ENCODE measurements around the gene SYT7.

Gene SYT7

GRCh38 chr11:61609980-61610366 lies 29.1 kb upstream of the SYT7 start:
- DNase-seq (ENCODE audit: insufficient read length, low spot score) = no peak
- TF ChIP-seq POLR2A (IDR thresholded peaks at IDR 0.05; ENCODE audit: low read depth, low read length) (no peak), SPI1 (IDR thresholded peaks at IDR 0.05; ENCODE audit: low read depth, low read length) (no peak), PAX5 (IDR thresholded peaks at IDR 0.05; ENCODE audit: insufficient read depth, low read length, severe bottlenecking) (no peak), TAF1 (IDR thresholded peaks at IDR 0.05; ENCODE audit: low read depth, low read length) (no peak), POLR2AphosphoS5 (IDR thresholded peaks at IDR 0.05; ENCODE audit: low read depth, low read length) (no peak), POU2F2 (IDR thresholded peaks at IDR 0.05; ENCODE audit: low read depth, low read length) (no peak)
- FAIRE-seq = no peak

GRCh38 chr11:61609000-61609979 lies 28.4 kb upstream of the SYT7 start:
- TF ChIP-seq POLR2A (IDR thresholded peaks at IDR 0.05; ENCODE audit: low read depth, low read length) (no peak), POLR2AphosphoS5 (IDR thresholded peaks at IDR 0.05; ENCODE audit: low read depth, low read length) (no peak), POU2F2 (IDR thresholded peaks at IDR 0.05; ENCODE audit: low read depth, low read length) (no peak), PAX5 (IDR thresholded peaks at IDR 0.05; ENCODE audit: insufficient read depth, low read length, severe bottlenecking) (no peak), SPI1 (IDR thresholded peaks at IDR 0.05; ENCODE audit: low read depth, low read length) (no peak), TAF1 (IDR thresholded peaks at IDR 0.05; ENCODE audit: low read depth, low read length) (no peak)
- no peak for DNase-seq (ENCODE audit: insufficient read length, low spot score)

DNA sequence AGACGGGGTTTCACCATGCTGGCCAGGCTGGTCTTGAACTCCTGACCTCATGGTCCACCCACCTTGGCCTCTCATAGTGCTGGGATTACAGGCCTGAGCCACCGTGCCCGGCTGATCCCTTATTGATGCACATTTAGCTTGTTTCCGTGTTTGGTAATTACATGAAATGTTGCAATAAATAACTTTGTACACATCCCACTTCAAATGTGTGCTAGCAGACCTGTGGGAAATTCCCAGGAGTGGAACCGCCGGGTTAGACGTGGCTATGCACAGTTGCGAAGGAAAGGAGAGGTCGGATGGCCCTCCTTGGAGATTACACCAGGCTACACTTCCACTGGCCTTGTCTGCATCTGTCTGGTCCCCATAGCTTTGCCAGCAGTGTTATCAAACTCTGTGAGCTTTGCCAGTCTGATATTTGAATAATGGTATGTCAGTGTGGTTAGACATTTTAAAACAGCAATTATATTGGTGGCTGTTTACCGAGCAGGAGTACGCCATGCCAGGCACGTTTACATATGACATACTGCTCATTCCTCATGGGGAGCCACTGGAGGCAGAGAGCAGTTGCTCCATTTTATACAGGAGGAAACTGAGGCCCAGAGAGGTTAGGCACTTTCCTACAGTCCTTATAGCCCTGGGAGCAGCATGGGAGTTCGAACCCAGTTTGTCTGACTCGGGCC lies 27.2 kb upstream of the SYT7 start:
- FAIRE-seq = no peak
- TF ChIP-seq TAF1 (IDR thresholded peaks at IDR 0.05; ENCODE audit: low read depth, low read length) = no peak
- TF ChIP-seq POU2F2 (IDR thresholded peaks at IDR 0.05; ENCODE audit: low read depth, low read length) = no peak
- no peak for TF ChIP-seq POLR2AphosphoS5 (IDR thresholded peaks at IDR 0.05; ENCODE audit: low read depth, low read length)
- TF ChIP-seq SPI1 (IDR thresholded peaks at IDR 0.05; ENCODE audit: low read depth, low read length) = no peak
- TF ChIP-seq PAX5 (IDR thresholded peaks at IDR 0.05; ENCODE audit: insufficient read depth, low read length, severe bottlenecking) = no peak
- no peak for TF ChIP-seq POLR2A (IDR thresholded peaks at IDR 0.05; ENCODE audit: low read depth, low read length)
- DNase-seq (ENCODE audit: insufficient read length, low spot score) = no peak

More at GRCh38 chr11:61609000-61609979, 28.4 kb upstream of the SYT7 start:
- no peak for FAIRE-seq

DNA sequence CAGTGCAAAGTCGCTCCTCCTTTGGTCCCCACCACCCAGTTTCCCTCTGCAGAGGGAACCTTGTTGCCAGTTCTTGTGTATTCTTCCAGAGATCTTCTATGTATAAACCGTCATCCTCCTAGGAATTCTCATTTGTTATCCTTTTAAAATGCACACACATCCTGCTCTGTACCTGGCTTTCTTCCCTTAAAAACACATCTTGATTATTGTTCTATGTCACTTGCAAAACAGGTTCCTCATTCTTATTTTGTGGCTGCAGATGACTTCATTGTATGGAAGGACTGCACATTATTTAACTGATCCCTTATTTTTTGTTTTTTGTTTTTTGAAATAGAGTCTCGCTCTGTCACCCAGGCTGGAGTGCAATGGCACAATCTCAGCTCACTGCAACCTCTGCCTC lies 26.6 kb upstream of the SYT7 start:
- no peak for DNase-seq (ENCODE audit: insufficient read length, low spot score)
- FAIRE-seq = no peak

DNA sequence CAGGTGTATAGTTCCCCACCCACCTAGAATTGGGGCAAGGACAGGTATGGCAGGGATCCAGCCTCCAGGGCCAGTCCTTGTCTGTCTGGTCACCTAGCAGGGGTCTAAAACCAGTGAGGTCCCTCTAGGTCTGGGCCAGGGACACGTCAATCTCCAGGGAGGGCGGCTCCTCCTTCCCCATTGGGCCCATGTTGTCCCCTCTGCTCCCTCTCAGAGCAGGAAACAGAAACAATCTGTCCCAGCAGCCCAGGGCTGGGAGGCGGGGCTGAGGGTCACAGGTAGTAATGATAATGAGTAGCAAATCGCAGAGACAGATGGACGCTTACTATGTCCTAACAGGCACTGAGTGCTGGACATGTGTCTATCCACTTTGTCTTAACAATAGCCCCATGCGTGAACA lies 22.8 kb upstream of the SYT7 start:
- DNase-seq (ENCODE audit: insufficient read length, low spot score) = no peak
- no peak for FAIRE-seq
- TF ChIP-seq POLR2A (IDR thresholded peaks at IDR 0.05; ENCODE audit: low read depth, low read length) = no peak
- TF ChIP-seq TAF1 (IDR thresholded peaks at IDR 0.05; ENCODE audit: low read depth, low read length) = no peak
- TF ChIP-seq POU2F2 (IDR thresholded peaks at IDR 0.05; ENCODE audit: low read depth, low read length) = no peak

More for the DNA sequence above, 26.6 kb upstream of the SYT7 start:
- TF ChIP-seq TAF1 (IDR thresholded peaks at IDR 0.05; ENCODE audit: low read depth, low read length) (no peak), POLR2A (IDR thresholded peaks at IDR 0.05; ENCODE audit: low read depth, low read length) (no peak), PAX5 (IDR thresholded peaks at IDR 0.05; ENCODE audit: insufficient read depth, low read length, severe bottlenecking) (no peak), POU2F2 (IDR thresholded peaks at IDR 0.05; ENCODE audit: low read depth, low read length) (no peak), SPI1 (IDR thresholded peaks at IDR 0.05; ENCODE audit: low read depth, low read length) (no peak), POLR2AphosphoS5 (IDR thresholded peaks at IDR 0.05; ENCODE audit: low read depth, low read length) (no peak)

- no peak for DNase-seq (ENCODE audit: insufficient read length, low spot score)
- FAIRE-seq = no peak
- TF ChIP-seq SPI1 (IDR thresholded peaks at IDR 0.05; ENCODE audit: low read depth, low read length) (no peak), TAF1 (IDR thresholded peaks at IDR 0.05; ENCODE audit: low read depth, low read length) (no peak), PAX5 (IDR thresholded peaks at IDR 0.05; ENCODE audit: insufficient read depth, low read length, severe bottlenecking) (no peak), POU2F2 (IDR thresholded peaks at IDR 0.05; ENCODE audit: low read depth, low read length) (no peak), POLR2AphosphoS5 (IDR thresholded peaks at IDR 0.05; ENCODE audit: low read depth, low read length) (no peak), POLR2A (IDR thresholded peaks at IDR 0.05; ENCODE audit: low read depth, low read length) (no peak)
Observed at GRCh38 chr11:61602775-61603569, 22.1 kb upstream of the SYT7 start.

DNA sequence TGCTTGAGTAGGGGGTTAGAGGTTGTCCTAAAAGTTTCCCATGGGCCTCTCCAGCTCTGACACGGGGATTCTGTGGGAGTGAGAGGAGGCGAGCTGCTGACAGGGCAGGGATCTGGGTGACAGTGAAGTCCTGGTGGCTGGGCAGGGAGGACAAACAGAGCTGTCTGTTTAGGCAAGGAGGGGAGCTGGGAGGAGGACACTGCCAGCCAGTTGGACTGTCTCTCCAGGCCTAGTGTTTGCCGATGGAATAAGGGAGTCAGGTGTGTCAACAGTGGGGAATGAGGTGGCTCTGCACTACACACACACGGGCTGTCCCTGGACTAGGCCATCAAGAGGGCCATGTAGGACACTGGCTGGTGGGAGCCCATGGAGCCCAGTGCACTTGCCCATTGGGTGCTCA lies 20.6 kb upstream of the SYT7 start:
- DNase-seq (ENCODE audit: insufficient read length, low spot score) = no peak
- no peak for TF ChIP-seq TAF1 (IDR thresholded peaks at IDR 0.05; ENCODE audit: low read depth, low read length)
- no peak for TF ChIP-seq POU2F2 (IDR thresholded peaks at IDR 0.05; ENCODE audit: low read depth, low read length)
- no peak for TF ChIP-seq POLR2AphosphoS5 (IDR thresholded peaks at IDR 0.05; ENCODE audit: low read depth, low read length)
- no peak for TF ChIP-seq PAX5 (IDR thresholded peaks at IDR 0.05; ENCODE audit: insufficient read depth, low read length, severe bottlenecking)
- TF ChIP-seq POLR2A (IDR thresholded peaks at IDR 0.05; ENCODE audit: low read depth, low read length) = no peak
- TF ChIP-seq SPI1 (IDR thresholded peaks at IDR 0.05; ENCODE audit: low read depth, low read length) = no peak
- no peak for FAIRE-seq

DNA sequence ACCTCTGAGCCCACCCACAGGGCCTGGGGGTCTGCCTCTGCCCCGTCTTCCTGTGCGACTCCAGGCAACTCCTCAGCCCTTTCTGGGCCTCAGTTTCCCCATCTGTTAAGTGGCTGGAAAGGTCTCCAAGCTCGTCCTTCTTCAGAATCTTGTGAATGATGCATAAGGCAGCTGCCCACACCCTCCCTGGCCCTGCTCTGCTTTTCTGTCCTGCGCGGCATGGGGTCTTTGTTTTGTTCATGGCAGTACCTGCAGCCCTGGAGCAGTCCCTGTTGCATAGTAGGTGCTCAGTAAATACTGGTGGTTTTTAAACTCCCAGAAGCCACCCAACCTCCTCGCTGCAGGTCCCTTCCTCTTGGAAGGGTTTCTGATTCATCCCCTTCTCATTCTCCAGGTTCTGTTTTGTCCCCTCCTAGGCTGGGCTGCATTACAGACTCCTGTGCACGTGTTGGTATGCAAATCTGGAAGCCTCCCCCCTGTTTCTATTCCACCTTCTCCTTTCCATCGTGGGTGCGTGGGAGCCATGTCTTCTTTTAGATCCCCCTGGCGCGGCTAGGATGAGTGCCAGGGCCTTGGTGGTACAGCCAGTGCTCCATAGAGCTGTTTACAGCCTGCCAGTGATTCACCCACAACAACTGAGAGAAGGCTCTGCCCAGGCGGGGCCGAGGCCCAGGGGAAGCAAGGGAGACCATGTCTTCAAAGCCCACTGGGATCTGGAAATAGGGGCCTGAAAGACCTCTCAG lies 19.3 kb upstream of the SYT7 start:
- no peak for TF ChIP-seq POLR2A (IDR thresholded peaks at IDR 0.05; ENCODE audit: low read depth, low read length)
- DNase-seq (ENCODE audit: insufficient read length, low spot score) (no peak), FAIRE-seq (no peak)

Measured in GM12891 (cell line).